Upper lobe of left lung (tissue), 6 donors: ENCODE data around the gene PLXNA2. TPM values are rescaled to one million over a fixed set of nuclear protein-coding genes. Genes with fewer than 3 reads are reported as not detected.
A peak's percentile ranks its signal among the peaks of the same experiment; 100 is the strongest.

Experiments used
- ATAC-seq, 2 donors: fragments of 200-7000 bp; cut with Tn5 transposase; one replicate each; pipeline ENCODE4 v1.9.1; 2022; ENCODE audit warnings: mild to moderate bottlenecking in 2 of 2, moderate library complexity in 2 of 2; ENCODE audit not compliant: low FRiP score in 2 of 2
- DNase-seq, 2 donors: peaks; one replicate each; pipeline ENCODE4 v3.0.0-alpha.2; 2019 to 2020
- H3K27ac ChIP-seq, 4 donors: fragments of 200-600 bp; sonication (generic); one replicate each; pipeline ENCODE4 v1.5.1; 2016 to 2019
- H3K27me3 ChIP-seq, 4 donors: fragments of 200-600 bp; sonication (generic); one replicate each; pipeline ENCODE4 v1.5.1; 2017 to 2019
- H3K36me3 ChIP-seq, 4 donors: fragments of 200-600 bp; sonication (generic); one replicate each; pipeline ENCODE4 v1.5.1; 2016 to 2019
- H3K4me1 ChIP-seq, 4 donors: fragments of 200-600 bp; sonication (generic); one replicate each; pipeline ENCODE4 v1.5.1; 2018 to 2019
- H3K4me3 ChIP-seq, 4 donors: fragments of 200-600 bp; sonication (generic); one replicate each; pipeline ENCODE4 v1.5.1; 2017 to 2019; ENCODE audit warnings: mild to moderate bottlenecking in 2 of 4, moderate library complexity in 1 of 4
- H3K9me3 ChIP-seq, 4 donors: fragments of 200-600 bp; sonication (generic); one replicate each; pipeline ENCODE4 v1.5.1; 2018 to 2019
- EP300 ChIP-seq, 4 donors: sonication (generic); formaldehyde crosslinking; IDR thresholded peaks; one replicate each; pipeline ENCODE4 v1.5.1; 2017; ENCODE audit warnings: antibody characterized with exemption in 4 of 4, control low read depth in 2 of 4
- POLR2A ChIP-seq, 4 donors: fragments of 450-650 bp; IDR thresholded peaks; one replicate each; pipeline ENCODE4 v1.5.1; 2016 to 2017; ENCODE audit warnings: antibody characterized with exemption in 4 of 4, mild to moderate bottlenecking in 2 of 4
- POLR2AphosphoS5 ChIP-seq, 2 donors: sonication (generic); formaldehyde crosslinking; IDR thresholded peaks; one replicate each; pipeline ENCODE4 v1.5.1; 2017; ENCODE audit warnings: antibody characterized with exemption in 2 of 2
- WGBS, 2 donors: methylation state at CpG; one replicate each; pipeline ENCODE4 v1.1.5; 2017 to 2018; 5-methylcytosine and 5-hydroxymethylcytosine counted together
- total RNA-seq, 6 donors: library from RNA; depleted of rRNA in 4 of 6; stranded (reverse); fragments of >200 nt in 4 of 6; gene quantifications; one replicate each; pipeline versions ENCODE4 v1.1.0 to v1.2.1, GENCODE V29; 2016 to 2021
- TF ChIP-seq, protein P1 (sequence below), 6 experiments: fragments of 450-650 bp in 4 of 6; fragments of 200-600 bp in 2 of 6; sonication (generic) in 2 of 6; IDR thresholded peaks; one replicate each; pipeline ENCODE4 v1.5.1; 2016 to 2019; ENCODE audit warnings: antibody characterized with exemption in 6 of 6
- donor health status: DM: no; HTN: no; CAD: no; lungs with moderate emphysema.
- donor health status: DM: no; HTN: yes; CAD: no; lungs with severe emphysema.

The PLXNA2 gene
- total RNA-seq, 6 donors from 2014 or later: 77.5 to 150 (median 101) TPM

DNA sequence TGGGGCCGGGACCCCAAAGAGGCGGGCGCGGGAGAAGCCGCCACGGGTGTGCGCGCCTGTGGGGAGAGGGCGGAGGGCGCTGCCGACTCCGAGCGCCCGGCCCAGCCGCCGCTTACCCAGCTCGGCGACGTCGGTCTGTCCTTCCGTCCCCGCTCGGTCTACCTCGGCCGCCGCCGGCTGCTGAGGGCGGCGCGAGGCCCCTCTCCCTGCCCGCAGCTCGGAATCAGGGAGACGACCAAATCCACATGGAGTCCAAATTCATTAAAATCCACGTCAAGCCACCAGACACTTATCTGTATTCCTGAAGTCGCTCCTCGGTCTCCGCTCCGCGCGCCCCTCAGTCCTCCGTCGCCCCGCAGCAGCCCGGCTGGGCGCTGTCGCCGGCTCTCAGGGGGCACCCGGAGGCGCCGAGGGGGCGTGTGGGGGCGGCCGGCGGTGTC is 637 bp downstream of the PLXNA2 start:
- ATAC-seq (peak in 1 of 2 donors; percentile 39), DNase-seq (peak in 1 of 2 donors; percentile 90)
- H3K27ac ChIP-seq: peak overlapping the region; percentile 88 to 97 (median 90)
- peaks cover 0 to 3% (median 0%) of the 10 kb centered on the region in 4 donors for H3K36me3 ChIP-seq
- WGBS, 2 donors: 0% methylated on average over 31 of the region's 54 CpGs; no CpG with 5 or more reads in 1 of the 2 donors
- no peaks in the 10 kb centered on the region for H3K9me3 ChIP-seq
- no peaks in the 10 kb centered on the region for H3K27me3 ChIP-seq
- peaks cover 33 to 46% (median 37%) of the 10 kb centered on the region in 4 donors for H3K4me1 ChIP-seq
- TF ChIP-seq POLR2AphosphoS5 (IDR thresholded peaks at IDR 0.05): no peak
- TF ChIP-seq, protein P1, sequence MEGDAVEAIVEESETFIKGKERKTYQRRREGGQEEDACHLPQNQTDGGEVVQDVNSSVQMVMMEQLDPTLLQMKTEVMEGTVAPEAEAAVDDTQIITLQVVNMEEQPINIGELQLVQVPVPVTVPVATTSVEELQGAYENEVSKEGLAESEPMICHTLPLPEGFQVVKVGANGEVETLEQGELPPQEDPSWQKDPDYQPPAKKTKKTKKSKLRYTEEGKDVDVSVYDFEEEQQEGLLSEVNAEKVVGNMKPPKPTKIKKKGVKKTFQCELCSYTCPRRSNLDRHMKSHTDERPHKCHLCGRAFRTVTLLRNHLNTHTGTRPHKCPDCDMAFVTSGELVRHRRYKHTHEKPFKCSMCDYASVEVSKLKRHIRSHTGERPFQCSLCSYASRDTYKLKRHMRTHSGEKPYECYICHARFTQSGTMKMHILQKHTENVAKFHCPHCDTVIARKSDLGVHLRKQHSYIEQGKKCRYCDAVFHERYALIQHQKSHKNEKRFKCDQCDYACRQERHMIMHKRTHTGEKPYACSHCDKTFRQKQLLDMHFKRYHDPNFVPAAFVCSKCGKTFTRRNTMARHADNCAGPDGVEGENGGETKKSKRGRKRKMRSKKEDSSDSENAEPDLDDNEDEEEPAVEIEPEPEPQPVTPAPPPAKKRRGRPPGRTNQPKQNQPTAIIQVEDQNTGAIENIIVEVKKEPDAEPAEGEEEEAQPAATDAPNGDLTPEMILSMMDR (IDR thresholded peaks at IDR 0.05): no peak
- no peak for TF ChIP-seq POLR2A (IDR thresholded peaks at IDR 0.05)
- TF ChIP-seq EP300 (IDR thresholded peaks at IDR 0.05): no peak
- peak overlapping the region; percentile 72 to 94 (median 82) for H3K4me3 ChIP-seq

DNA sequence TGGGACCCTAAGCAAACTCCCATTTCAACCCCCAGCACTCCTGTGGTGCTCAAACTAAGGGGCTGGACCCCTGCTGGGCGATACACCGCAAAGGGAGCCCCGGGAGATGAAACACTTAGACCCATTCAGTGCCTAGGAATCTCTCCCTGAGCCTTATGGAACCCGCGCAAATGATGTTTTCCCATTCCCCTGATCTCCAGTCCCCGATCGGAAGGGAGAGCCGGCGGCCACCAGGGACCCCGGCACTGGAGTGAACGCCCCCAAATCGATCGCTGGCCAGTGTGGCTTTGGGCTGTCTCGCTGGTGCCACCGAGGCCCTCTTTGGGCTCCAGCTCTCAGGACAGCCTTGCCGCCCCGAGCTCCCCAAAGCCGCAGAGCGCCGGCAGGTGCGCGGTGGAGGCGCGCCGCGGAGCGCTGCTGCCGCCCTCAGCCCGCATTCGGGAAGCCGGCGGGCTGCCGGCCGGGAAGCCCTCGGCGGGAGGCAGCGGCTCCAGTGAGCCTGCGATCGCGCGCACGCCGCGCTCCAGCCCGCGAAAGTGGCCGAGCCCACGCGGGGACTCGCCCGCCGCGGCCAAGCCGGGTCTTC is 1.1 kb downstream of the PLXNA2 start:
- H3K4me3 ChIP-seq: peak overlapping the region; percentile 72 to 94 (median 82)
- ATAC-seq (peak in 1 of 2 donors; percentile 25), DNase-seq (peak in 1 of 2 donors; percentile 90)
- H3K36me3 ChIP-seq: peaks cover 0 to 3% (median 0%) of the 10 kb centered on the region in 4 donors
- TF ChIP-seq, protein P1 (IDR thresholded peaks at IDR 0.05): peak in 3 of 6 experiments; percentile 19 to 26 (median 21)
- no peak for TF ChIP-seq EP300 (IDR thresholded peaks at IDR 0.05)
- TF ChIP-seq POLR2AphosphoS5 (IDR thresholded peaks at IDR 0.05): no peak
- peak overlapping the region; percentile 88 to 97 (median 90) for H3K27ac ChIP-seq
- peaks cover 38 to 51% (median 42%) of the 10 kb centered on the region in 4 donors for H3K4me1 ChIP-seq
- WGBS, 2 donors: 0 to 4% methylated on average over 12 to 28 of the region's 54 CpGs
- H3K27me3 ChIP-seq: no peaks in the 10 kb centered on the region
- H3K9me3 ChIP-seq: no peaks in the 10 kb centered on the region

DNA sequence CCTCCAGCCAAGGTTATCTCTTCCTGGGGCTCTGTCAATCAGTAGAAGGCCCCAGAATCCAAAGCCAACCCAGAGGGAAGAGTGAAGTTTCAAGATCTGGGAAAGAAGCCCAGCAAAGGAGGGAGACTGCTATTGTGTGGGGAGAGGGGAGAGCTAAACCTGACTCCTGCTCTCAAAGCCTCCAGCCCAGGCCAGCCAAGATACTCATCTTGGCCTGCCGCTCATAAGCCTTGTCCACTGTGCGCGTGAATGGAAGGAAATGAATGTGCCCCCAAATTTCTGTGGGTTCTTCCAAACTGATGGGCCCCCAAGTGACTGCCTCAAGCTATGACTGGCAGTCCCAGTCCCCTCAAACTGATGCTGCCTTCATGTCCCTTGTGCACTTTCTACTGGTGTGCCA is 2.0 kb downstream of the PLXNA2 start:
- Histone ChIP-seq H3K4me3 (peak overlapping the region; percentile 72 to 94 (median 82)), H3K27ac (peak overlapping the region in 3 of 4 donors; percentile 88 to 97 (median 88)), H3K27me3 (no peaks in the 10 kb centered on the region), H3K4me1 (peaks cover 44 to 60% (median 50%) of the 10 kb centered on the region in 4 donors), H3K36me3 (peaks cover 0 to 10% (median 0%) of the 10 kb centered on the region in 4 donors), H3K9me3 (no peaks in the 10 kb centered on the region)
- 38 to 47% methylated on average over 3 of the region's 3 CpGs for WGBS, 2 donors
- no peak for ATAC-seq
- TF ChIP-seq, protein P1 (IDR thresholded peaks at IDR 0.05): no peak
- TF ChIP-seq POLR2A (IDR thresholded peaks at IDR 0.05) (no peak), POLR2AphosphoS5 (IDR thresholded peaks at IDR 0.05) (no peak), EP300 (IDR thresholded peaks at IDR 0.05) (no peak)
- no peak for DNase-seq

DNA sequence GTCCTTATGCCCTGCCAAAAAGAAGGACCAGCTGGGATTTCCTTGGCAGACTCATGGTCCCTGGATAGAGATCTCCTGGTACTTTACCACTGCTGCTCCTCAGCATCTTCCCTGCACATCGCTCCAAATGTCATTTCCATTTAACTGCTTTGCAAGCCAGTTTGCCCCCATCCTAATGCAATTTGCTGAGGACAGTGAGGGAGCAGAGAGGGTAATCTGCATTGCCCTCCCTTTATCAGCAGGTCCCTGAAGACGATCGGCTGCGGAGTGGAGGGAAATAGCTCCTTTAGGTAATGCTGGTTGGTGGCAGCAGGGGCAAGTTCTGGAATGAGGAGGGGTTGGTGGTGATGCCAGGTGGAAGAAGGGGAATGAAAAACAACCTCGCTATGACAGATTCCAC is 2.7 kb downstream of the PLXNA2 start:
- Histone ChIP-seq H3K9me3 (no peaks in the 10 kb centered on the region), H3K27me3 (no peaks in the 10 kb centered on the region), H3K4me3 (peak overlapping the region; percentile 72 to 94 (median 82)), H3K4me1 (peaks cover 50 to 66% (median 56%) of the 10 kb centered on the region in 4 donors), H3K36me3 (peaks cover 0 to 12% (median 0%) of the 10 kb centered on the region in 4 donors), H3K27ac (peak overlapping the region in 3 of 4 donors; percentile 88 to 97 (median 88))
- 52 to 58% methylated on average over 5 of the region's 5 CpGs for WGBS, 2 donors
- no peak for TF ChIP-seq EP300 (IDR thresholded peaks at IDR 0.05)
- TF ChIP-seq, protein P1 (IDR thresholded peaks at IDR 0.05): no peak
- TF ChIP-seq POLR2AphosphoS5 (IDR thresholded peaks at IDR 0.05): no peak
- TF ChIP-seq POLR2A (IDR thresholded peaks at IDR 0.05): no peak
- ATAC-seq (no peak), DNase-seq (no peak)
